RKO (cell line): ENCODE results near the gene SLC23A3.

Experiments used
- DNase-seq: peaks from one replicate; pipeline ENCODE4 v3.0.0-alpha.2; 2016; ENCODE audit warnings: low spot score

The SLC23A3 gene

GRCh38 chr2:219169930-219170654 is at the start of gene SLC23A3:
TSS of gene SLC23A3 (minus strand) at chr2:219170029. CDS start at chr2:219169984, 45 bp downstream.
- DNase-seq = no peak

- DNase-seq = peak; percentile 91
These were observed 49.2 kb upstream of the SLC23A3 start, which contains the start of gene ABCB6 for GRCh38 chr2:219218732-219219701. TSS of gene ABCB6 (minus strand) at chr2:219218958. CDS start at chr2:219218673, 285 bp downstream.

GRCh38 chr2:219218217-219218731 is 48.4 kb upstream of the SLC23A3 start:
- peak; percentile 82 for DNase-seq

- DNase-seq = no peak
These were observed 46.7 kb upstream of the SLC23A3 start for GRCh38 chr2:219216535-219216915.

- no peak for DNase-seq
These were observed 46.2 kb upstream of the SLC23A3 start for GRCh38 chr2:219215871-219216534.

GRCh38 chr2:219214786-219215185 is 45.0 kb upstream of the SLC23A3 start:
- DNase-seq = no peak

GRCh38 chr2:219214141-219214540 is 44.3 kb upstream of the SLC23A3 start:
- DNase-seq = no peak

GRCh38 chr2:219213486-219214071 is 43.8 kb upstream of the SLC23A3 start:
- DNase-seq = no peak

GRCh38 chr2:219213026-219213415 is 43.2 kb upstream of the SLC23A3 start:
- no peak for DNase-seq

GRCh38 chr2:219210886-219211362 is 41.1 kb upstream of the SLC23A3 start:
- no peak for DNase-seq

- DNase-seq = no peak
These were observed 40.5 kb upstream of the SLC23A3 start for GRCh38 chr2:219210196-219210885.

GRCh38 chr2:219209236-219210195 is 39.7 kb upstream of the SLC23A3 start:
- no peak for DNase-seq

GRCh38 chr2:219207884-219208740 is 38.3 kb upstream of the SLC23A3 start:
- DNase-seq = peak; percentile 39

GRCh38 chr2:219207134-219207883 is 37.5 kb upstream of the SLC23A3 start:
- DNase-seq = no peak

GRCh38 chr2:219206328-219207133 is 36.7 kb upstream of the SLC23A3 start, which contains the start of gene ZFAND2B:
TSS of gene ZFAND2B (plus strand) at chr2:219206782. CDS start at chr2:219206988, 206 bp downstream.
- peak; percentile 94 for DNase-seq

- no peak for DNase-seq
These were observed 36.1 kb upstream of the SLC23A3 start for GRCh38 chr2:219205981-219206327.

- no peak for DNase-seq
These were observed 35.3 kb upstream of the SLC23A3 start for GRCh38 chr2:219205165-219205538.
